ENCODE data around the gene POLR2I. TPM values are rescaled to one million over a fixed set of nuclear protein-coding genes. Genes with fewer than 3 reads are reported as not detected.
"Not testable (repeated sequence)": the region's sequence is repeated elsewhere in the genome, so short reads cannot be mapped to it uniquely, and the experiment has no call there.

The POLR2I gene
- polyA plus RNA-seq, 1 donor = 55.2 TPM

GRCh38 chr19:36131221-36131620 is 16.5 kb upstream of the POLR2I start:
- not testable (repeated sequence) for DNase-seq

DNA sequence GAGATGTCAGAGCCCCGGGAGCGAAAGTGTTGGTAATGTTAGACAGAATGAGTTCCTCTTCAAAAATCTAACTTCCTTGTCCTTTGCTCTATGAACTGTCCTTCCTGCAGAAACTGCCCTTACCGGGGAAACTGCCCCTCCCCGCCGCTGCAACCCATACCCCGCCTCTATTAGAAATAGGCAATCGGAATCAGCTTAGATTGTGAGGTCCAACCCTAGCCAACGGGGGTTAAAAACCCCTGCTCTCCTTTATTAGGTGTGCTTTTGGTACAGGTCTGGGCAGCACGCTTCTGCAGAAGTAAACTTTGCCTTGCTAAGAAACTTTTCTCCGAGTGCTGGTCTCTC is 13.7 kb upstream of the POLR2I start:
- peak; percentile 13 for DNase-seq

GRCh38 chr19:36125557-36125956 is 10.9 kb upstream of the POLR2I start:
- DNase-seq = no peak

GRCh38 chr19:36121486-36122124 is 6.9 kb upstream of the POLR2I start:
- DNase-seq = no peak

- DNase-seq = no peak
Observed at GRCh38 chr19:36120984-36121358, 6.3 kb upstream of the POLR2I start.

DNA sequence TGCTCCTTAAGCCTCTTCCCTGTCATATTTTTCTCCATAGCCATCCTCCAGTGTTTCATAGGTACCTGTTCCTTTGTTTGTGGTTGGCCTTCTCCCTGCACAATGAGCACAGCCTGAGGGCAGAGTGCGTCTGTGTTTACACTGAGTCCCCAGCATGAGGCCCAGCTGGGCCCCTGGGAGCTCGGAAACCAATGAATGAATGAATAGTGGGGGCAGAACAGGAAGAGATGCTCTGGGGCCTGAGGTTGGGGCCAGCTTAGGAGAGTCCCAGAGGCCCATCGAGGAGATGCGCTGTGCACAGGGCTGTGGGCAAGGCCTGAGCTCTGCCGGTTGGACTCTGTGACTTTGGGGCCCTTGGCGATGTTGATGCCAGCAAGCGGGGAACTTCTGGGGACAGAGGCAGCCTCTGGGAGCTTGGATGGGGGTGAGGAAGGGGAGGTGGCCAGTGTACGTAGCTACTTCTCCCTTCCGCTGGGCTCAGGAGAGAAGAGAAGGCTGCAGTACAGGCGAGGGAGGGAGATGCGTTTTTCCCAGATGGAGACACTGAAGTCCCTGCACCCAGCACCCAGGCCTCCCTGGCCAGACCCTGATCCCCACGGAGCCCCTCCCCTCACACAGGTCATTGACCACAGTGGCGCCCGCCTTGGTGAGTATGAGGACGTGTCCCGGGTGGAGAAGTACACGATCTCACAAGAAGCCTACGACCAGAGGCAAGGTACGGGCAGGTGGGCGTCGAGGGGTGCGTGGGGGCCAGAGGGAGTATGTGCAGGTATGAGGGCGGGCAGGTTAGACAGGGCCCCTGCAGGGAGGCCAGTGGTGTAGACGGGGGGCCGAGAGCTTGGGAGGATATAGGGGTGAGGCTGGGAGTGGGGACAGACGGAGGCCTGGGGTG is 5.7 kb upstream of the POLR2I start:
- DNase-seq = no peak

GRCh38 chr19:36116344-36116637 is 1.6 kb upstream of the POLR2I start:
- DNase-seq = no peak

DNA sequence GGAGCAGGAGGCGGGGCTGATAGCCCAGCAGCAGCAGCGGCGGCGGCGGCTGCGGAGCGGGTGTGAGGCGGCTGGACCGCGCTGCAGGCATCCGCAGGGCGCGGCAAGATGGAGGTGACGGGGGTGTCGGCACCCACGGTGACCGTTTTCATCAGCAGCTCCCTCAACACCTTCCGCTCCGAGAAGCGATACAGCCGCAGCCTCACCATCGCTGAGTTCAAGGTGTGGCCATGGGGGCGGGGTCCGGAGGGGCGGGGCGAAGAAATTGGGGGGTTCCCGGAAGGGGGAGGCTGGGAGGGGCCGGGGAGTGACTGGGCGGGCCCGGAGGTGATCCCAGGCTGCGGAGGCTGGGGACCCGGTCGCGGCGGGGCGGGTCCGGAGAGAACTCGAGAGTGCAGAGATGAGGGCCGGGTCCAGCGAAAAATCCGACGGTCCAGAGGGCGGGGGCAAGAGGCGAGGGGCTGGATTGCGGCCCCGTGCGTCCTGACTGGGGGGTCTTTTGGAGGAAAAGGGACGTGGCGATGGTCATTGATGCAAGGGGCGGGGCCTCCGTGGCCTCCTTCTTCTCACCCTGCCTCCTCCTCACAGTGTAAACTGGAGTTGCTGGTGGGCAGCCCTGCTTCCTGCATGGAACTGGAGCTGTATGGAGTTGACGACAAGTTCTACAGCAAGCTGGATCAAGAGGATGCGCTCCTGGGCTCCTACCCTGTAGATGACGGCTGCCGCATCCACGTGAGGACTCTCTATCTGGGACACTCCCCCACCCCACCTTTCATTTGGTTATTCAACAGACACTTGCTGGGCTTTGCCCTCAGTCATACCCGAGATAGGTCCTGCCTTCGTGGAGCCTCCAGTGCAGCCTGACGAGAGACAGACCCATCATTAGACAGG is 1.0 kb upstream of the POLR2I start, which contains the start of gene TBCB:
Gene TBCB, plus strand, starts transcription at position 16 of the 891 bp plus-strand sequence. Its CDS starts 93 bp downstream, at position 109.
- no peak for DNase-seq

DNA sequence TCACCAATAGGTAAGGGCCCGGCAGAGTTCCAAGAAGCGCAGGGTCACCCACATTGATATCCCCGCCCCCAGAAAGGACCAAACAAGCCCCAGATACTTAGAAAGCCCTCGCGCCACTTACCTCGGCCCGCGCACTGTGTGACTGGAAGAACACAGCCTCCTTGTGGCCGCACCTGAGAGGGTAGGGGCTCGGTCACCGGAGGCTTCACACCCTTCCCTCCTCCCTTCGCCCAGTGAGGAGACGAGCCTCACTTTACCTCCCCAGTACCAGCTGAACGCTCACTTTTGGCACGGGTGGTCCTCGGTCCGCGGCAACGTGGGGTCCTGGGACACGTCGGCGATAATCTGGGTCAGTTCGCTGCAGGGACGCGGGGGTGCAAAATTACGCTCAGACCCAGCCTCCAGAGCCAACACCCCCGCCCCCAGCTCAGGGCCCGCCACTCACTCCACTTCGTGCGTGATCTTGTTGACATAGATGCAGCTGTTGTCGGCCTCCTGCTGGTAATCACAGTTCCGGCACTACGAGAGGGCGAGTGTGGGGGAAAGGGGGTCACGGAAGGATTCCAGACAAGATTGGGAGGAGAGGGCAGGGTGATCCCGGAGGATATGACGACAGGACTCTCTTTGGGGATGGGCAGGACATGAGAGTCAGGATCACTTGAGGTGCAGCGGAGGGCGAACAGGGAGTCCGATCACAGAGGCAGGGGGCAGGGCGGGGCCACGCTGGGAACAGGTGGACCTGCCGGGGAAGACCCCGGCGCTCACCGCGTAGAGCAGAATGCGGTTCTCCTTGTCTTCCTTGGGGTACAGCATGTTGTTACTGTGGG is 568 bp downstream of the POLR2I start:
- no peak for DNase-seq

- no peak for DNase-seq
Observed at GRCh38 chr19:36113425-36113824, 1.2 kb downstream of the POLR2I start.

DNA sequence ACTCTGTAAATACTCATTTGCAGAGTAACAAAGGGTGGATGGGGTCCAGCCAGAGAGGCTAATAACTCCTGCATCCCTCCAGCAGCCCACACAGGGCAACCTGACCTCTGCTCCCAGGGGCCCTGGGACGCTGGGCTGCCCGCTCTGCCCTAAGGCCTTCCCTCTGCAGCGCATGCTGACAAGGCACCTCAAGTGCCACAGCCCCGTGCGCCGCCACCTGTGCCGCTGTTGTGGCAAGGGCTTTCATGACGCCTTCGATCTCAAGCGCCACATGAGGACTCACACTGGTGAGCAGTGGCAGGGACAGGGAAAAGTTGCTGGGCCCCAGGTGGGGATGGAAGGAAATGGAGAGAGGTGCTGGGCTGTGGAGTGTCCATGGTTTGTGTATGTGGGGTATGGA is 2.0 kb downstream of the POLR2I start:
- DNase-seq = no peak

DNA sequence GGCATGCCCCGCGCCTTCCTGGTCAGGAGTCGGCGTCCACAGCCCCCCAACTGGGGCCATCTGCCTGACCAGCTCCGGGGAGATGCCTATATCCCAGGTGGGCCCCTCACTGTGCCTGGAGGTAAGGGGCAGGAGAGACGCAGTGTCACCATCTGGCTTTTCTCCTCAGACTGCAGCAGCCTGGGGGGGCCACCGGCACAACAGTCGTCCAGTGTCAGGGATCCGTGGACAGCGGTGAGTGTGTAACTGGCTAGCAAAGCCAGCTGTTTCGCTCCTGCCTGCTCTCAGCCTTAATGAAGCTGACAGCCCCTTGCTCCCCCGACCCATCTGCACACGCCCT is 3.5 kb downstream of the POLR2I start:
- DNase-seq = no peak

DNA sequence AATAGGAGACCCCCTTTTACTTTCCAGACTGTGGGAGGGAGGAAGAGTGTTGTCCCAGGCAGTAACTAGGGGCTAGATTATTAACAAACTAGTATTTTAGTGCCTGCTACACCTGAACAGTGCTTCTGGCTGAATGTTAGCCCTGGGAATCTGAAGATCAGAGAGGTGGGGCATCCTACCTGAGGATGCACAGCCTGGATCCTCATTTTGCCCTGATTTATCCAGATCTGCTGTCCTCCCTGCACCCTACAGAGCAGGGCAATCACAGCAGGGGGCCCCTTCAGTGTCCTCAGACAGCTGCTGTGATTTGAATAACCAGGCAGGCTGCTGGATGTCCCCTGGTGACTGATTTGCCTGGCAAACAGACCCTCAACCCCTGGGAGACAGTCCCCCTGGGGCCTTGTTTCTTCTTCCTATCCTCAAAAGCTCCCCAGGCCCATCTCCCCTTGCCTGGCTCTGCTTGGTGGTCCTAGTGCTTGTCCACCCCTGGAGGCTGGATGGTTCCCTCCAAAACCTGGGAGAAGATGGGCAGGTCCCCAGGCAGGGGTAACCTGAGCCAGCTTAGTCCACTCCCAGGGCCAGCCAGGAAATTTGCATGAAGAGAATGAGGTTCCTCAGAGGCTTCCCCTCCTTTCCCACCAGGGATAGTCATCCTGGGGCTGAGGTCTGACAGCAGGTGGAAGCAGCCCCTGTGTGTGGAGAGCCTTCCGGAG is 4.0 kb downstream of the POLR2I start, which contains the start of gene OVOL3:
Gene OVOL3, plus strand, starts transcription at position 657 of the 713 bp plus-strand sequence. CDS start 60 bp downstream, outside the sequence.
- no peak for DNase-seq

GRCh38 chr19:36108684-36109083 is 6.0 kb downstream of the POLR2I start:
- DNase-seq = no peak

GRCh38 chr19:36106991-36107390 is 7.7 kb downstream of the POLR2I start:
- DNase-seq = no peak

GRCh38 chr19:36106441-36106840 is 8.2 kb downstream of the POLR2I start:
- no peak for DNase-seq

DNA sequence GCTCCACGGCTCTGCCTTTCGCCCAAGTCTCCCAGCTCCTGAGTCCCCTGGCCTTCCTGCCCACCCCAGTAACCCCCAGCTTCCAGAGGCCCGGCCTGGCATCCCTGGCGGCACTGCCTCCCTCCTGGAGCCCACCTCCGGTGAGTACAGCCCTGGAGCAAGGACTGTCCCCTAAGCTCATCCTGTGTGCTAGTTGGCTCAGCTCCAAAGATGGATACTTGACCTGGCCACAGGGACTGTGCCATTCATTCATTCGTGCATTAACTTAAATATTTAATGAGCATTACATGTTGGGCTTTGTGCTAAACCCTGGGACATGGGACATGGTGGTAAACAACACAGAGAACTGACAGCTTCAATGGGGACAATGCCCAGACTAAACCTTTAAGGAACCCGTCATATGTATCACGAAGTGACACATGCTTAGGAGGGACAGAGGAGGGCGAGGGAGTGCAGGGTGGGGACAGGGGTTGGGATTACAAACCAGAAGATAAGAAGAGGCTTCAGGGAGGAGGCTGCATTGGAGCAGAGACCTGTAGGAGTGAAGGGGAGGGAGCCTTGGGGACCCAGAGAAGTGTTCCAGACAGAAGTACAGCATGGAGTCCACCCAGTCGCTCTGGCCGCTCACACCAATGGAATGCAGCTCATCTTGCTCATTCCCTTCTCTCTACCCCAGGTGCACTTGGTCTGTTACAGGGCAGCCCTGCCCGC is 10.7 kb downstream of the POLR2I start:
- no peak for DNase-seq

DNA sequence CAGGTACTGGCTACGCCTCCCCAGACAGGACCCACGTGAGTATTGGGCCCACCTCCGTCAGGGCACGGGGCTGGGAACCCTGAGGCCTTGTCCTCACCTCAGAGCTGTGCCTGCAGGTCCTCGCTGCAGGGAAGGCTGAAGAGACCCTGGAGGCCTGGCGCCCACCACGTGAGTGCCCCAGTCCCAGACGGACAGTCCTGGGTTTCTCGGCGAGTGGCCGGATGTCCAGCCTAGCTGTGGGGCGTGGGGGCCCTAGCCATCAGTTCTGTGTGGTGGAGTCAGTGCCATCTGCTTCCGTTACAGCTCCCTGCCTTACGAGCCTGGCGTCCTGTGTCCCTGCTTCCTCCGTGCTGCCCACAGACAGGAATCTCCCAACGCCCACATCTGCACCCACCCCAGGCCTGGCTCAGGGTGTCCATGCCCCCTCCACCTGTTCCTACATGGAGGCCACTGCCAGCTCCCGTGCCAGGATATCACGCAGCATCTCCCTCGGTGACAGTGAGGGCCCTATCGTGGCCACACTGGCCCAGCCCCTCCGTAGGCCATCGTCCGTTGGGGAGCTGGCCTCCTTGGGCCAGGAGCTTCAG is 11.5 kb downstream of the POLR2I start:
- DNase-seq = no peak

- no peak for DNase-seq
Observed at GRCh38 chr19:36101550-36102327, 12.9 kb downstream of the POLR2I start.

- no peak for DNase-seq
Observed at GRCh38 chr19:36100476-36100875, 14.2 kb downstream of the POLR2I start.
